Measurements from ENCODE around the gene DOCK10.

The DOCK10 gene

DNA sequence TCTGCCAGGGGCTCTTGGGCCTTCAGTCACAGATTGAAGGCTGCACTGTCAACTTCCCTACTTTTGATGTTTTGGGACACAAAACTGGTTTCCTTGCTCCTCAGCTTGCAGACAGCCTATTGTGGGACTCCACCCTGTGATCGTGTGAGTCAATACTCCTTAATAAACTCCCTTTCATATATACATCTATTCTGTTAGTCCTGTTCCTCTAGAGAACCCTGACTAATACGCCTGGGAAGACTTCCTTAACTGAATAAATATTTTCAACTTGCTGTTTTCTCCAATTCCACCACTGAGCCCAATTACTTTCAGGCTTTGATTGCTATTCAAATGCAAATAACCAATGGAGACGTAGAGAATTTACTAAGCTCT lies 264.7 kb downstream of the DOCK10 start:
- DNase-seq (ENCODE audit: low spot score), result no peak

DNA sequence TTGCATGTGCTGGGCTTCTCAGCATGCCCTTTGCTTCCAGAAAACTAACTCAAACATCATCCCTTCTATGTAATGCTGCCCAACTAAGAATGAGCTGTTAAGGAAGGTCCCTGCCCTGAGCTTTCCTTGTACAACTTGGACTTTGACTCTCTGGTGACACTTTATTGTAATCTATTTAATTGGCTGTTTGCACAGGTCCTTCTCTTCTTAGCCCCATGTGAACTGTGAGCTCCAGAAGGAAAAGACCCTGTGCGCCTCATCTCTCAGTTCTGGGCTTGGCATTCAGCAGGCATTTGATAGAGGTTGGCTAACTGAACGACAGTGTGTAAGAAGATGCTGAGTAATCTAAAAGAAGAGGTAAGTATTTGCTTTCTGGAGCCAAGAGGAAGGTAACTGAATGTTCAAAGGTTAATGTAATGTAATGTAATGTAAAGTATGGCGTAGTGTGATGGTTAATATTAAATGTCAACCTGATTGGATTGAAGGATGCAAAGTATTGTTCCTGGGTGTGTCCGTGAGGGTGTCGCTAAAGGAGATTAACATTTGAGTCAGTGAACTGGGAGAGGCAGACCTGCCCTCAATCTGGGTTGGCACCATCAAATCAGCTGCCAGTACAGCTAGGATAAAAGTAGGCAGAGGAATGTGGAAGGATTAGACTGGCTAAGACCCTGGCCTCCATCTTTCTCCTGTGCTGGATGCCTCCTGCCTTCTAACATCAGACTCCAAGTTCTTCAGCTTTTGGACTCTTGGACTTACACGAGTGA lies 265.3 kb downstream of the DOCK10 start:
- DNase-seq (ENCODE audit: low spot score), result no peak

DNA sequence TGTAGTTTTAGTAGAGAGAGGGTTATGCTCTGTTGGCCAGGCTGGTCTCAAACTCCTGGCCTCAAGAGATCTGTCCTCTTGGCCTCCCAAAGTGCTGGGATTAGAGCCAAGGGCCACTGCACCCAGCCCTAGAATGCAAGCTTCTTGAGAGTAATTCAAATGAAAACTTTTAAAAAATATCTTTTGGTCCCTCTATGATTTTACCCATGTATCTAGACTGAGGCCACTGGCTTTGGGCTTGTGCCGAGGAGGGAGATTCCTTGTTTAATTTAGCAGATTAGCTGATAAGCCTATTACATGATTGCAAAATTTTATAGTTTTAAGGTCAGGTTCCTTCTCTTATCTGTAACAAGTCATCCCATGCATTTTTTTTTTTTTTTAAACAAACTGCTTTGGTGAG lies 266.6 kb downstream of the DOCK10 start:
- DNase-seq (ENCODE audit: low spot score), result no peak

DNA sequence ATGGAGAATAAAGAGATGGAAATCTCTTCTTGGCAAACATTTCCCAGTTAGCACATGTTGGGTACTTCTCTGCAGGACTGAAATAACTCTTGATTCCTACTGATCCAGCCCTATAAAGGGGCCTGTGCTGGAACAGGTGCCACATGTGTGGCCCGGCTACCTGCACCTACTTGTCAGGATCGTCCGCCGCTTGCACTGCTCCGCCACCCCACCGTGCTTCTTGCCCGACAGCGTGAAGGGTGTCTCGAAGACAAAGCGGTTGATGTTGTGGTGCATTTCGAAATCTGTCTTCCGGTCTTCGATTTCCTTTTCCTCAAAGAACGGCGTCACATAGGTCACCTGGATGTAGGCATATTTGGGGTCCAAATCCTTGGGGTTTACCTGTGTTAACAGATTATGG lies 267.5 kb downstream of the DOCK10 start:
- no peak for DNase-seq (ENCODE audit: low spot score)

DNA sequence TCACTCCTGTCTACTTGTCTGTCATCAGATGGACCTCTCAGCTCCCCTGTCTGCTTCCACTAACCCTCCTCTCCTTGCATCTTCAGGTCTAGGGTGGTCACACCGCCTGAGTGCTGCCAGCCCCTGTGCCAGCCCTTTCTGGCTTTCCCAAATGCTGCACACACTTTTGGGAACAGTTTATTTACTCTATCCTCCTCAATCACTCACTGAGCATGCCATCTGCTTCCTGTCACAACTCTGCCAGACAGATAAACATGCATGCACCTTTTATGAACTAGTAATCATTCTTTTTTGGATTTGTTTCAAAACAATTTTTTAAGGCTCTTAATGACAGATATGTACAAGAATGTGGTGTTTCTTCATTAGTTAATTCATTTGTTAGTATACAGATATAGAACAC lies 269.8 kb downstream of the DOCK10 start:
- no peak for DNase-seq (ENCODE audit: low spot score)

DNA sequence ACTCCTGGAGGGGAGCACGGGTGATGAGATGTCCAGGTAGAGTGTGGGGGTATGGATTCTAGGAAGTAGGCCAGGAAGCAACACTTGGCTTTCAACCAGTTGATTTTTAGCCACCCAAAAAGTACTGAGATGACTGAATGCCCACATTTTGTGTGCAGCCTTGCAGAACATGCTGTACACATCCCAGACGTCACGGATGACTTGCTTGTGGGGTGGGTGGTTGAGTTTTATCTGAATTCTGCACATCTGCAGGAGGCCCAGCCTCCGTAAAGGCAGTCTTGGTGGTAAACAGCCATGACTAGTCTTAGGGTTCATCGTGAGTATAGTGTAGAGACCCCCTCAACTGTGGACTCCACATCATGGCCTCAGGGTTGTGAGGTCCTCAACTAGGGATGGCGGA lies 272.8 kb downstream of the DOCK10 start:
- DNase-seq (ENCODE audit: low spot score), result no peak

DNA sequence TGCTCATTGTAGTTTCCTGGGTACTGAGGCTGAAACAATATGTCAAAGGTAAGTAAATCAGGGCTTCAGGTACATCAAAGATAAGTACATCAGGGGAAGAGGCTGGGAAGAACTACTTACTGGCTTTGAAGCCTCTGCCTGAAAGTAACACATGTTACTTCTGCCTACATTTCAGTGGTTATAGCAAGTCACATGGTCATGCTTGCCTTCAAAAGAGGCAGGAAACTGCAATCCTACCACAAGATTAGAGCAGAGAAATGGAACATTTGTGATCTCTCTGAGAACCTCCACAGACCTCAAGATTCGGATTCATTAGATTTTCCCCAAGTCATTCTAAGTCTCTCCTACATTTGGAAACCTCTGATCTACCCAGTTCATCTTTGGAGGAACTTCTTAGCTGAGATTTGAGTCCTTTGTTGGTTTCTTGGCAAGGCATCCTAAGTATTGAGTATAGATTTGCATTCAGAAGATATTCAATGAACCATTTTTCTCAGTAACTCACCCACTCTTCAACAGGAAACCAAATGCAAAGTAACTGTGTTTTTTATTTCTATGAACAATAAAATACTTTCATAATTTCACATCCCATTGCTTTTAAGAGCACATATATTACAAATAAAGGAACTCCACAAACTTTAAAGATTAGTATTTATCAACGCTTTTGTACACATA lies 277.6 kb downstream of the DOCK10 start:
- no peak for DNase-seq (ENCODE audit: low spot score)

DNA sequence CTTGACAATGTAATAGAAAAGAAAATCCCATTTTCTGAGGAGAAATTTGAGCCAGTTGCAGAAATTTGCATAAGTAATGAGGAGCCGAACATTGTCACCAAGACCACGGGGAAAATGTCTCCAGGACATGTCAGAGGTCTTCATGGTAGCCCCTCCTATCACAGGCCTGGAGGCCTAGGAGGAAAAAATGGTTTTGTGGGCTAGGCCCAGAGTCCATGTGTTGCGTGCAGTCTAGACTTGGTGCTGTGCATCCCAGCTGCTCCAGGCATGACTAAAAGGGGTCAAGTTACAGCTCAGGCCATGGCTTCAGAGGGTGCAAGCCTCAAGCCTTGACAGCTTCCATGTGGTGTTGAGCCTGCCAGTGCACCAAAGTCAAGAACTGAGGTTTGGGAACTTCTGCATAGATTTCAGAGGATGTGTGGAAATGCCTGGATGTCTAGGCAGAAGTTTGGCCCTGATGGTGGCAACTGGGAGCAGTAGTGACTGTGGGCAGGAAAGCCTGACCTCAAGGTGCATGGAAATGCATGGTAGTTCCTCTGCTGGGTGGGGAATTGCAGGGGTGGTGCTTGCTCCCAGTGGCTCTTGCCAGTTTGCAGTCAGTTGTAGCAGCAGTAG lies 284.2 kb downstream of the DOCK10 start:
- DNase-seq (ENCODE audit: low spot score), result no peak

DNA sequence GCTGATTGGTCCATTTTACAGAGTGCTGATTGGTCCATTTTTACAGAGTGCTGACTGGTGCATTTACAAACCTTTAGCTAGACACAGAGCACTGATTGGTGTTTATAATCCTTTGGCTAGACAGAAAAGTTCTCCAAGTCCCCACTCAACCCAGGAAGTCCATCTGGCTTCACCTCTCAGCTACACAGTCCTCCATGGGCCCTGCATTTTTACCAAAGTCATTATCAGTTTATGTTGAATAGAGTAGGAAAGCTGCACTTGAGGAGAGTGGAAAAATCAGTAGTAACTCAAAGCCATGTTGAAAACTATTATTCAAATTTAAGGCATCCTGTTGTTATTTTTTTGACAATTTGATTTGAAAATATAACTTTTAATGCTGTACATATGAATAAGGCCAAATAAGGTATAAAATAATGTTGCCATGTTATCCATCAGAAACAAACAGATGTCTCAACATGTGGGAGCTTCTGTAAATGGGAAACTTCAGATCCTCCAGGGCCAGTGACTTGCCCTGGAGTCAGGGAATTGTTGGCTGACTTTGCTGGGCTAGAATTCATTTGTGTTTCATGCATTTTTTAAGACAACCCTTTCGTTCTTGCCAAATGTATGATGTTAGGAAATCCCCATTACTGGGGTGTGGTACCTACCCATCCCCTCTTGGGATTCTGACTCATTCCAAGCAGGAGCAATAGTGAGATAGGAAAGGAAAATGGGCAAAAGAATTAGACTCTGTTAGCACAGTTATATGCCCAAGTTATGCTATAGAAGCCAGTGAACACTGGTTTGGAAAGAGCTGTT lies 288.3 kb downstream of the DOCK10 start:
- no peak for DNase-seq (ENCODE audit: low spot score)

DNA sequence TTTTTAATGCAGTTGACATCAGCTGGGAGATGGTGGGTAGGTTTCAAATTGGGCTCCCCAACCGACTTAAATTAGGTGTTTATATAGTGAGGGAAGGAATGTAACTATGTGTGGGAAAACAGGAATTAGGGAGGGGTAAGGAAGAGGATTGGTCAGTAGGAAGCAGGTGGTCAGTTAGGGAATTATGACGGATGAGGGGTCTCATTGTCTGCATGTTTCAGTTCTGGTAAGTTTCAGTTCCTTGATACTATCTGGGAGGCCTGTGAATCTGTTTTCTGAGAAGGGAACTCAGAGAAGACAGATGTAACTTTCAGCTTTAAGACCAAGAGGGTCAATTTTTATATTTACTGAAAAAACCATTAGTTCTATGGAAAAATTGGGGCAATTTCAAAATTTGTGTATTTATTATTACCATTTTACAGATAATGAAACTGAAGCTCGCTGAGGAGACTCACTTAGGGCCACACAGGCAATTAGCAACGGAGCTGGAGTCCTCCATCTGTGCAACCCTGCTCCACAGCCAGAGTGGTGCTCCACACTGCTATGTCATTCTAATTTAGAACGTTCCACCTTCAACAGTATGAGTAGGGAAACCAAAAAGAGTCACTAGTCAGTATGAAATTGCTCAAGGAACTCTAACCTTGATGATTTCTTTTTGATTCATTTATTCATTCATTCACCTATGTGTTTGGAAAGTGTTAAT lies 290.1 kb downstream of the DOCK10 start:
- no peak for DNase-seq (ENCODE audit: low spot score)

DNA sequence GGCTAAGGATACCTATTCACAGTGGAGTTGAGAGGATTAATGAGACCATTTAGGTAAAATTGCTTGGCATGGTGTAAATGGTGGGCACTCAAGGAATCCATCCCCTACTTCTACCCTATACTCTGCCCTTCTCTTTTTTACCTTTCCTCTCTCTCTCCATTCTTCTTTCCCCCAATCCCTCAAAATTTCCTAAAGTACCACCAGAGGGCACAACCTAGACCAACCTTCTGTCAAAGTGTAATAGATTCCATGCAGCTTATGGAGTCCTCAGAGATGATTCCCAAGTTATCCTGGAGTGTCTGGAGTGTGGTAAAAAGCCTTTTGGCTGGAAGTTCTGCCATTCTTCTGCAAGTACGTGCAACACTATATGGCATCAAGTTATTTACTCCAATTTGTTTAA lies 293.1 kb downstream of the DOCK10 start:
- DNase-seq (ENCODE audit: low spot score), result no peak

DNA sequence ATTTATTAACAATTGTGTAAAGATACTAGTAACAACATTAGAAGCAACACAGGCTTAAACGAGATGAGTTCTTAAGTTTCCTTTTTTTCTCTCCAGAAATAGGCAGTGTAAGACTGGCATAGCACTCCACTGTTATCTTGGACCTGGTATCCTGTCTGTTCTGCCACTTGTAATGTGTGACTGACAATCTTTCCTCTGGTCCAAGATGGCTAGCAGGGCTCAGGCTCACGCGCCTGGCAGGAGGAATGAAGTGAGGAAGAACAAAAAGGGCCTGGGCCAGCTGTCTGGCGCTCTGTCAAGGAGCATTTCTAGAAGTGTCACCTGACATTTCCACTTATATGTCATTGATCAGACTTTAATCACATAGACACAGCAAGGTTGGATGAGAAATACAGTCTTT lies 294.5 kb downstream of the DOCK10 start:
- no peak for DNase-seq (ENCODE audit: low spot score)

DNA sequence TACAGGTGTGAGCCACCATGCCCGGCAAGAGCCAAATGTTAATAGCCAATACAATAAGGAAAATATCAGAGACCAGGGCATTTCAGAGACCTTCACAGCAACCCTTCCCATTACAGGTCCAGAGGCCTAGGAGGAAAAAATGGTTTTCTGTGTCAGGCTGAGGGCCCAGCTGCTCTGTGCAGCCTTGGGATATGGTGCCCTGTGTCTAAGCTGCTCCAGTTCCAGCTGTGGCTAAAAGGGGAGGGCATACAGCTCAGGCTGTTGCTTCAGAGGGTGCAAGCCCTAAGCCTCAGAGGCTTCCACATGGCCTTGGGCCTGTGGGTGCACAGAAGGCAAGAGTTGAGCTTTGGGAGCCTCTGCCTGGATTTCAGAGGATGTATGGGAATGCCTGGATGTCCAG lies 306.0 kb downstream of the DOCK10 start:
- DNase-seq (ENCODE audit: low spot score), result no peak

DNA sequence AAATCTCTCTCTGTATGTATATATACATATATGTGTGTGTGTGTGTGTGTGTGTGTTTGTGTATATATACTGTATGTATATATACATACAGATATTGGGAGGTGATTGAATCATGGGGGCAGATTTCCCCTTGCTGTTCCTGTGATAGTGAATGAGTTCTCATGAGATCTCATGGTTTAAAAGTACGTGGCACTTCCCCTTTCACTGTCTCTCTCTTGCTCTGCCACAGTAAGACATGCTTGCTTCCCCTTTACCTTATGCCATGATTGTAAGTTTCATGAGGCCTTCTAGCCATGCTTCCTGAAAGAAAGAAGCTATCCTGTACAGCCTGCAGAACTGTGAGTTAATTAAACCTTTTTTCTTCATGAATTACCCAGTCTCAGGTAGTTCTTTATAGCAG lies 307.3 kb downstream of the DOCK10 start:
- no peak for DNase-seq (ENCODE audit: low spot score)

DNA sequence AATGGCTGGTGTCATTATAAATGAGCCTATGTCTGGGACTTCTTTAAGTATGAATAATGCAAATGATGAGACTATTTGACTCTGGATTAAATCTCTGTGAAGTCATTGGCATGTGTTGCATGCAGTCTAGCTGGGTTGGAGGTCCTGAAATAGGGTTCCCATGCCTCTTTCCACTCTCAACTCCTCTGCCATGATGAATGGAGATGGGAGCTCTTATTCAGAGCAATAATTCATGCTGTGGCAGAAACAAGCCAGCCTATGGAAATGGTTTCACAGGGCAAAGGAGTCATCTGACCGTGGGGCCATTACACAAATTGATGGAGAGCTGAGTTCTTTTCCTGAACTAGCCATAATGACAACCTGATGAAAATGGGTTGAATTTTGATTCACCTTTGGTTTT lies 310.6 kb downstream of the DOCK10 start:
- no peak for DNase-seq (ENCODE audit: low spot score)

DNA sequence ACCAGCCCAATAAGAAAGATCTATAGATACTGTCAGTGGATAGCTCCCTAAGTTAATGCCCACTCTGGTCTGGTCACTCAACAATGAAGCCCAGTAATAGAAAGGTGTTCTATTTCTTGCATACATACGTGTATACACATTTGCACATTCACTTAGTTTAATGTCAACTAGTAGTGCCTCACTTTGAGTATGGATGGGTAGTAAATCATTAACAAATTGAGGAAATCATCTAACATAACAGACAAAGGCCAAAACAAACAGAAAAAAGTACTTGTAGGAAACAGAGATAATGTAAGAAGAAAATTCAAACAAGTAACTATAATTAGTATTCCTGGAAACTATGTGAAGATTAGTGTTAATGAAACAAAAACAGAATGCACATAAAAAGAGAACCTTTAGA lies 312.8 kb downstream of the DOCK10 start:
- DNase-seq (ENCODE audit: low spot score), result no peak

DNA sequence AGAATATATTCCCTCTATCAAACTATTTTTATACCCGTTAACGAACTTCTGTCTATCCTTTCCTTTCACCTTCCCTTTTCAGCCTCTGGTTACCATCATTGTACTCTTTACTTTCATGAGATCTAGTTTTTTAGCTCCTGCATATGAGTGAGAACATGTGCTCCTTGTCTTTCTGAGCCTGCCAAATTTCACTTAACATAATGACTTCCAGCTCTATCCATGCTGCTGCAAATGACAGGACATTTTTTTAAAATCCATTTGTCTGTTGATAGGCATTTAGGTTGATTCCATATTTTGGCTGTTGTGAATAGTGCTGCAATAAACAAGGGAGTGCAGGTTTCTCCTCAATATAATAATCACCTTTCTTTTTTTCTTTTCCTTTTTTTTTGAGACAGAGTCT lies 317.9 kb downstream of the DOCK10 start:
- DNase-seq (ENCODE audit: low spot score), result no peak

DNA sequence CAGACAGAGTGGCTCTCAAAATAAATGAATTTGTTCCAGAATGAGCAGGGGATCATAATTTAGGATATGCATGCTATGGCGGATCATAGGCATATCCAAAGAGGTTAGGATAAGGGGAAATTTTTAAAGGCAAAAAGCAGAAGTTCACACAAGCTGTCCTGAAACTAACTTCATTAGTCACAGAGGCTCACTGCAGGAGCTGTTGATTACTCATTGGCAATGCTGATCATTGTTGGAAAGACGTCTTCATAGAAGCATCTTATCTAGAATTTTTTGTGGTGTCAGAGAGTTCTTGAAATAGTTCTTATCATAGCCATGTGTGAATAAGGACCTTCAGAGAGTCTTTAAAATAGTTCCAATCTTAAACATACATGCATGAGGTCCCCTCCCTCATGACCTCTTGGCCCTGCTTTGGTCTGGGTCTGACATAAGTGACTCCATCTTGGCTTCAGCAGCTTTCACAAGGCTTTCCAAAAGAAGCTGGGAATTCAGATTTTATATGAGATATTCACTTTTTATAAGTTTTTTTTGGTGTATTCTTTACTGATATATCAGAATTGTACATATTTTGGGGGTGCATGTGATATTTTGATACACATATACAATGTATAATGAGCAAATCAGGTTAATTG lies 318.6 kb downstream of the DOCK10 start:
- peak; percentile 10 for DNase-seq (ENCODE audit: low spot score)

DNA sequence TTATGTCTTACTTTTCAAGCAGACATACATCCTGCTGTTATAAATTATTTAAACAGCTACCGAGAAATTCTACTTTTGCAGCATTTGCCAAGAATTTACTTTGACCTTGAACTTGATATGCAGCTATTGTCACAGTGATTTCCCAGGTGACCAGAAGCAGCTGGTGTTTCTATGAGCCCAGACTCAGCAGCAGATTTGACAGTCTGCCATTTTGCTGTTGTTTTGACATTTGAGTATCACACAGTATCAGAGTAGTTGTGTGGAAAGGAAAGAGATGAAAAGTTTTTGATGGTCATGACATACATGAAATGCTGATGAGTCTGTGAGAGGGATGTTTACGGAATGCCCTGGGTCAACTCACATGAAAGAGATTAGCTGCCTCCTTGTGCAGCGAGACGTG lies 319.5 kb downstream of the DOCK10 start:
- no peak for DNase-seq (ENCODE audit: low spot score)

DNA sequence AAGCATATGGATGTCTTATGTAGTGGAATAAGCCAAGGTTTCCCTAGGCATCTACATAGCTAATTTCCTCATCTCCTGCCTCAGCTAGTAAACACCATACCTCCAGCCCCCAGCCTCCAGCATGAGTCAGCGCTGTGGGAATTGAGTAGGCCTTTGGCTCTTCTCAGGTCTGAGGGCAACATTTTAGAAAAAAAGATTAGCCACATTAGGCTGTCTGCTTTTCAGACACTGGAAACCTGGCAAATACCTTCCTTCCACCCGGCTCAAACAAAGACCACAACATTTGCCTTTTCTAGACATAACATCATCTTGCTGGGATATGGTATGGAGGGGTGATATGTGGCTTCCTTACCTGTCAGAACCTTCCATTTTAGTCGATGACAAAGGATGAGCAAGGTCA lies 320.0 kb downstream of the DOCK10 start:
- no peak for DNase-seq (ENCODE audit: low spot score)

DNA sequence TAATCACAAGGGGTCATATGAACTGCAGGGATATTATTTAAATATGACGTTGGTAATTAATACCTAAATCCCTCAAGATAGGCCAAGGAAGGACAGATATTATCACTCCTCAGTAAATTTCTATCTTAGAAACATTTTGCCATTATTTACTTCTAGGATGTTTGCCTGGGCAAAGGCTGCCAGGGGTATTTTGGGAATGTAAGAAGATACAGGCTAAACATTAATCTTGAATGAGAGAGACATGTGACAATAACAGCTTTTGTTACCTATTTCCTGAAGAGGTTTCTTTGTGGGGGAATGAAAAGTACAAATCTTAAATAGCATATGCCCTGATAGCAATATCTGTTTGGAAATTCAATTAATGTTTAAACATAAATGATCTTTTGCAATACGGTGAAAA lies 325.3 kb downstream of the DOCK10 start:
- DNase-seq (ENCODE audit: low spot score), result no peak

DNA sequence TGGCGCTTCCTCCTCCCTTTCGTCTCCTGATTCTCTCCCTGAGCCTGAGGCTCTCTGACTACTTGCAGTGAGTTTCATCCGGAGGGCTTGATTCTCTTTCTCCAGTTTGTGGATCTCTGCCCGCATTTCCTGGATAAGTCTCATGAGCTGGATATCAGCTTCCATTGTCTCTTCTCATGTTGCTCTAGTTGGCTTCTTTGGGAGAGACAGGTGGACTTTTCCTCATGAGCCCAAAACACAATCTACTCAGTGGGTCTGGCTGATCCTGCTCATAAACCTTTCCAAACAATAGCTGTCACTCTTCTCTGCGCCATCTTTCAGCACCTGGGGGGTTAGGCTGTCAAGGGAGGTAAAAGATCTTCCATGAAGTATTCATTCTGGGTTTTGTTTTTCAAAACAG lies 326.1 kb downstream of the DOCK10 start, which contains the start of gene CCDC195:
Gene CCDC195 (minus strand): TSS at position 165 of the 400 bp plus-strand sequence. CDS start 0 bp downstream, at position 165.
- DNase-seq (ENCODE audit: low spot score), result no peak
